HG03097 (cell line): ENCODE data around the gene FHAD1.

Source experiments
- ATAC-seq: cut with Tn5 transposase; IDR thresholded peaks from one replicate; pipeline ENCODE4 v1.9.1; 2021; ENCODE audit not compliant: unreplicated experiment, low FRiP score

The FHAD1 gene

GRCh38 chr1:15218287-15219279, 28.4 kb upstream of the FHAD1 start:
- no peak for ATAC-seq

- ATAC-seq: no peak
Measured at GRCh38 chr1:15219280-15220023, 27.6 kb upstream of the FHAD1 start.

GRCh38 chr1:15220024-15220392, 27.0 kb upstream of the FHAD1 start:
- ATAC-seq: no peak

- ATAC-seq: no peak
Measured at GRCh38 chr1:15220825-15221431, 26.1 kb upstream of the FHAD1 start.

GRCh38 chr1:15222653-15223303, 24.2 kb upstream of the FHAD1 start:
- ATAC-seq: no peak

- no peak for ATAC-seq
Measured at GRCh38 chr1:15224259-15224869, 22.7 kb upstream of the FHAD1 start.

GRCh38 chr1:15224974-15225373, 22.0 kb upstream of the FHAD1 start:
- ATAC-seq: no peak

GRCh38 chr1:15225461-15225860, 21.6 kb upstream of the FHAD1 start:
- no peak for ATAC-seq

GRCh38 chr1:15226388-15227255, 20.4 kb upstream of the FHAD1 start:
- no peak for ATAC-seq

- ATAC-seq: no peak
Measured at GRCh38 chr1:15229707-15230131, 17.3 kb upstream of the FHAD1 start.

GRCh38 chr1:15231714-15232201, 15.3 kb upstream of the FHAD1 start:
- peak; percentile 84 for ATAC-seq

- no peak for ATAC-seq
Measured at GRCh38 chr1:15233689-15234088, 13.3 kb upstream of the FHAD1 start.

GRCh38 chr1:15236321-15236721, 10.7 kb upstream of the FHAD1 start:
- no peak for ATAC-seq

GRCh38 chr1:15236746-15237145, 10.3 kb upstream of the FHAD1 start:
- no peak for ATAC-seq

- no peak for ATAC-seq
Measured at GRCh38 chr1:15238789-15239188, 8.2 kb upstream of the FHAD1 start.

GRCh38 chr1:15242766-15243165, 4.3 kb upstream of the FHAD1 start:
- ATAC-seq: no peak

GRCh38 chr1:15243275-15244043, 3.6 kb upstream of the FHAD1 start:
- no peak for ATAC-seq

- no peak for ATAC-seq
Measured at GRCh38 chr1:15244813-15245212, 2.2 kb upstream of the FHAD1 start.
